ENCODE measurements around the gene RASL11A. TPM values are rescaled to one million over a fixed set of nuclear protein-coding genes. Genes with fewer than 3 reads are reported as not detected.

RASL11A gene
- total and polyA plus RNA-seq, 2 of the 8 experiments (the other 6 are each of a cell fraction or from before 2014, with no cell fraction given) = 2.9 to 6.8 TPM

GRCh38 chr13:27264181-27264580, 6.4 kb upstream of the RASL11A start (continued):
- no peak for TF ChIP-seq ATF2 (IDR thresholded peaks at IDR 0.05; ENCODE audit: low read length)
- no peak for TF ChIP-seq POLR2AphosphoS5 (IDR thresholded peaks at IDR 0.05; ENCODE audit: low read depth, low read length)

Data from H1 (cell line).